ENCODE data around the gene NFATC2.
A peak's percentile ranks its signal among the peaks of the same experiment; 100 is the strongest.

The NFATC2 gene

GRCh38 chr20:51412951-51413481 lies 129.5 kb downstream of the NFATC2 start:
- peak; percentile 67 for DNase-seq (ENCODE audit: low spot score)

GRCh38 chr20:51412333-51412871 lies 130.1 kb downstream of the NFATC2 start:
- peak; percentile 67 for DNase-seq (ENCODE audit: low spot score)

GRCh38 chr20:51411870-51412269 lies 130.6 kb downstream of the NFATC2 start:
- DNase-seq (ENCODE audit: low spot score): no peak

GRCh38 chr20:51410586-51411325 lies 131.8 kb downstream of the NFATC2 start:
- DNase-seq (ENCODE audit: low spot score): no peak

- DNase-seq (ENCODE audit: low spot score): no peak
These were observed 133.2 kb downstream of the NFATC2 start for GRCh38 chr20:51409192-51409880.

GRCh38 chr20:51404297-51405060 lies 138.0 kb downstream of the NFATC2 start:
- no peak for DNase-seq (ENCODE audit: low spot score)

GRCh38 chr20:51403466-51404220 lies 138.9 kb downstream of the NFATC2 start:
- DNase-seq (ENCODE audit: low spot score): no peak

GRCh38 chr20:51402201-51402600 lies 140.3 kb downstream of the NFATC2 start:
- peak; percentile 40 for DNase-seq (ENCODE audit: low spot score)

GRCh38 chr20:51401496-51401895 lies 141.0 kb downstream of the NFATC2 start:
- no peak for DNase-seq (ENCODE audit: low spot score)

GRCh38 chr20:51400051-51400926 lies 142.2 kb downstream of the NFATC2 start:
- DNase-seq (ENCODE audit: low spot score): no peak

GRCh38 chr20:51399006-51399890 lies 143.3 kb downstream of the NFATC2 start:
- no peak for DNase-seq (ENCODE audit: low spot score)

- DNase-seq (ENCODE audit: low spot score): no peak
These were observed 144.0 kb downstream of the NFATC2 start for GRCh38 chr20:51398552-51398951.

- DNase-seq (ENCODE audit: low spot score): no peak
These were observed 144.4 kb downstream of the NFATC2 start for GRCh38 chr20:51398083-51398482.

- DNase-seq (ENCODE audit: low spot score): no peak
These were observed 145.4 kb downstream of the NFATC2 start for GRCh38 chr20:51397137-51397536.

GRCh38 chr20:51396365-51396909 lies 146.1 kb downstream of the NFATC2 start:
- DNase-seq (ENCODE audit: low spot score): no peak

GRCh38 chr20:51394706-51395105 lies 147.8 kb downstream of the NFATC2 start:
- no peak for DNase-seq (ENCODE audit: low spot score)

- no peak for DNase-seq (ENCODE audit: low spot score)
These were observed 148.9 kb downstream of the NFATC2 start for GRCh38 chr20:51393571-51393970.

GRCh38 chr20:51392614-51393186 lies 149.8 kb downstream of the NFATC2 start:
- no peak for DNase-seq (ENCODE audit: low spot score)

- no peak for DNase-seq (ENCODE audit: low spot score)
These were observed 150.6 kb downstream of the NFATC2 start for GRCh38 chr20:51391926-51392325.

Data from AG08396 (cell line).